Glomerular endothelial cell (primary cell): ENCODE data around the gene PTPRN2. TPM values are rescaled to one million over a fixed set of nuclear protein-coding genes. Genes with fewer than 3 reads are reported as not detected.
"Not testable (repeated sequence)": the region's sequence is repeated elsewhere in the genome, so short reads cannot be mapped to it uniquely, and the experiment has no call there.

ENCODE experiments used
- DNase-seq: peaks from one replicate; pipeline ENCODE4 v3.0.0-alpha.2; 2011; ENCODE audit warnings: low read depth, low spot score; ENCODE audit errors: extremely low read depth
- total RNA-seq: library from RNA; depleted of rRNA; stranded (reverse); fragments of >200 nt; gene quantifications from 2 replicates; pipeline ENCODE4 v1.2.3, GENCODE V29; 2015

The PTPRN2 gene
- total RNA-seq, 1 donor from 2014 or later: 10.0 TPM

DNA sequence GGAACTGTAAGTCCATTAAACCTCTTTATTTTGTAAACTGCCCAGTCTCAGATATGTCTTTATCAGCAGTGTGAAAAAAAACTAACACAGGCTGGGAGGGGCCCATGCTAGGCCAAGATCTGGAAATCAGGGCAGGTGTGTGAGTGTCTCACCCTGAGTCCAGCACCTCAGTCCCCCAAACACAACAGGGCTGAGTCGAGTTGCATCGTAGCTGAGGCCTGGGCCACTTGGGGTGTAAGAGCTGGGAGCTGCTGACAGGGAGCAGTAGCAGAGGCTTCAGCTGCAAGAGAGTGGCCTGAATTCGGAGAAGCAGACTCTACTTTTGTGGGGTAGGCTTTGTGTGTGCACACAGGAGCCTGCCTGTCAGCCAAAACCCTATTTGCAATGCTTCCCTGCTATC is 553.1 kb downstream of the PTPRN2 start:
- DNase-seq: no peak

DNA sequence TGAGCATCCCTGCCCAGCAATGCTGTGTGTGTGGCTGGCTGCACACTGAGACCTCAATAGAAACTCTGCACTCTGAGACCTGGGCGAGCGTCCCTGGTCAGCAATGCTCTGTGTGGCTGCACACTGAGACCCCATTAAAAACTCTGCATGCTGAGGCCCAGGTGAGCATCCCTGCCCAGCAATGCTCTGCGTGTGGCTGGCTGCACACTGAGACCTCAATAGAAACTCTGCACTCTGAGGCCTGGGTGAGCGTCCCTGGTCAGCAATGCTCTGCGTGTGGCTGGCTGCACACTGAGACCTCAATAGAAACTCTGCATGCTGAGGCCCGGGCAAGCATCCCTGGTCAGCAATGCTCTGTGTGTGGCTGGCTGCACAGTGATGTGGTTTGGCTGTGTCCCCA is 553.7 kb downstream of the PTPRN2 start:
- DNase-seq: not testable (repeated sequence)

DNA sequence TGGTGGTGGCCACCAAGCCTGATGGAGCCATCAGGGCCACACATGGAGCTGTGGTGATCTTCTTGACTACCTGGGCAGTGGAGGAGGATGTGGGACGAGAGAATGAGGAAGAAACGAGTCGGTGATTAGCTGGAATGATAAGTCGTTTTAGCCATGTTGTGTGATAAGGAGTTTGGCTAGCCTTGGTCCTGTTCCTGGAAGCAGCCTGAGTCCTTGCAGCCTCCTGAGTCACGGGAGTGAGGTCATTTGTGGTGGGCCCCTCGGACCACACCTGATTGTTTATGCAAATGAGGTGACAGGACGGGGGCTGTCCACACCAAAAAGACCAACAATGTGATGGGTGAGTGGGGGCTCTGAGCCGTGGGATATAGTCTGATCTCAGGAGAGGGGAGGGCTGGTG is 554.4 kb downstream of the PTPRN2 start:
- no peak for DNase-seq

DNA sequence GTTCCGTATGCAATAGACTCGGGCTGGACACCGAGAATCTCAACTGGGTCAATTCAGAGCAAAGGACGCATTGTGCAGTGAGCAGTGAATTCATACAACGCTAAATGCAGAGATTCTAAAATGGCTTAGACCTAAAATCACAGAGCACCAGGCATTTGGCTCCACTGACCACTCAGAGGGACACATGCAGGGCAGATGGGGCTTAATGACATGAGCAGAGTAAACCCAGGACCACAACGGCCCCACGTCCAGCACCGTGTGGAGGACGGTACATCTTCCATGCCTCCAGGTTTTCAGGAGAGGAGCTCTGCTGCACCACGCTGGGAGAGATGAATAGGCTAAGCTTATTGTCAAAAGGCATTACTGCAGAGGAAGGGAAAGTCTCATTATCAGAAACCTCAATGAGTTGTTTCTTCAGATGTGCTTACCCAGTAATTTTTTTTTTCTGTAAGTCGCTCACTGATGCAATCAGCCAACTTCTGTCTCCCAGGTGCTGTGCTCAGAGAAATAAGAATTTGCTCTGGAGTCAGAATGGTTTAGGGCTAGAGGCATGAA is 555.0 kb downstream of the PTPRN2 start:
- no peak for DNase-seq

DNA sequence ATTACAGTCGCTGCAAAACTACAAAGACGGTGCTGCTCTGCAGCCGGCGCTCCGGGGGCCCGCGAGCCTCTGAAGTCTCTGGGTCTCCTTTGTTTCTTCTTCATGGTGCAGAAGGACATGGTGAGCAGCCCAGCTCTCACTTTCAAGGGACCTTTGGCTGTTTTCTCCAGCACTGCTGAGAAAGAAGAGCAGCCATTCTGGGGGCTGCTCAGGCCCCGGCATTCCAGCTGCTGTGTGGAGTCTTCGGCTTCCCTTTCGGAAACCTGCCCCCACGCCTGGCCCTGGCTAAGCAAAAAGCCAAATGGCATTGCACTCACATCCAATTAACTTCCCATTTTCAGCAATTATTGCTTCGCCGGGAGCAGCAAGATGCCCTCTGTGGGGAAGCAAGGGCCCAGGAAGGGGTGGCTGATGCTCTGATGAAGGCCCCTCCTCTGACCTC is 555.7 kb downstream of the PTPRN2 start:
- DNase-seq: no peak

DNA sequence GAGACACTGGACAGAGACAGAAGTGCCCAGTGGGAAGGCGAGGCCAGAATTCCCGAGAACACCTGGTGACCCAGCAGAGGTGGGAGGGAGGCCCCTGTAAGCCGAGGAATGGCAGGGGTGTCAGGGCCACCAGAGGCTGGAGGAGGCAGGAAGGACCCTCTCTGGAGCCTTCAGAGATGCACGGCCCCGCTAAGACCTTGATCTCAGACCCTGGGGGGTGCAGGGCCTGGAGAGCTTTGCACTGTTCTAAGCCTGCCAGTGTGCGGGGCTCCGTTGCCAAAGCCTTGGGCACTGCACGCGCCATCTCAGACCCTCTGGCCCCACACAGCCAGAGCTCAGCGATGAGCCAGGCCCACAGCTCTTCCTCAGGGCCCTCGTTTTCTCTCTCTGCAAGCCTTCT is 557.1 kb downstream of the PTPRN2 start:
- no peak for DNase-seq

DNA sequence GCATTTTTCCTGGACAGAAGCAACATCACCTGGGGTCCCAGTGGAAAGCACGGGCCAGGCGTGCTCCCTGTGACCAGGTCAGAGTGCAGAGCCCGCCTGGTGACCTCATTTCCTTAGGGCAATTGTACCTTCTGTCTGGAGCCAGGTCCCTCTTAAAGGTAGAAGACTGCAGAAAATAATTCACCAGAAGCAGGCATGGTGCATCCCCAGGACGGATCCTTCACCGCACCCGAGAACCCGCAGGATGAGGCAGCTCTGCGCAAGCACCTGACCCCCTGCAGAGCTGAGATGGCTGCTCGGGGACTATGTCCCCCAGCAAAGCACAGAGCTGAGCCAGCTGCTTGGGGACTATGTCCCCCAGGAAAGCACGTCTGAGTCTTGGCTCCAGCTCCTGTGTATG is 557.6 kb downstream of the PTPRN2 start:
- DNase-seq: no peak

DNA sequence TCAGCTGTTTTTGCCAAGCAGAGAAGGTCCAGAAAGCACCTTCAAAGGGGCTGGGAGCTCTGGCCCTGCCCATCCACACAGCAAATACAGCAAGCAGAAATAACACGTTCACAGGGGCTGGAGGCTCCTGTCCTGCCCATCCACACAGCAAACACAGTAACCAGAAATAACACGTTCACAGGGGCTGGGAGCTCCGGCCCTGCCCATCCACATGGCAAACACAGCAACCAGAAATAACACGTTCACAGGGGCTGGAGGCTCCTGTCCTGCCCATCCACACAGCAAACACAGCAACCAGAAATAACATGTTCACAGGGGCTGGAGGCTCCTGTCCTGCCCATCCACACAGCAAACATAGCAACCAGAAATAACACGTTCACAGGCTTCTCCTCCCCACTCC is 558.1 kb downstream of the PTPRN2 start:
- no peak for DNase-seq

DNA sequence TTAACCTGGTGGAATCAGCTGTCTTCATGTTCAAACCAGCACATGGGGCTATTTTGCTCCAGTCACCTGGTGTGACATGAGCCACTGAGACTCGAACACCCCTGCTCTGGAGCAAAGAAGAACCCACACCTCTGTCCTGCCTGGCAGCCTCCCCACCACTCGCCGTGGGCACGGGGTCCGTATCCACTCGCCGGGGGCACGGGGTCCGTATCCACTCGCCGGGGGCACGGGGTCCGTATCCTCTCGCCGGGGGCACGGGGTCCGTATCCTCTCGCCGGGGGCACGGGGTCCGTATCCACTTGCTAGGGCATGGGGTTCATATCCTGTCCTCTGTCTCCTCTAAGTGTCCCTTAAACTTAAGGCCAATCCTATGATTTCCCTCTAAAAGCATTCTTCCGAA is 558.7 kb downstream of the PTPRN2 start:
- no peak for DNase-seq

DNA sequence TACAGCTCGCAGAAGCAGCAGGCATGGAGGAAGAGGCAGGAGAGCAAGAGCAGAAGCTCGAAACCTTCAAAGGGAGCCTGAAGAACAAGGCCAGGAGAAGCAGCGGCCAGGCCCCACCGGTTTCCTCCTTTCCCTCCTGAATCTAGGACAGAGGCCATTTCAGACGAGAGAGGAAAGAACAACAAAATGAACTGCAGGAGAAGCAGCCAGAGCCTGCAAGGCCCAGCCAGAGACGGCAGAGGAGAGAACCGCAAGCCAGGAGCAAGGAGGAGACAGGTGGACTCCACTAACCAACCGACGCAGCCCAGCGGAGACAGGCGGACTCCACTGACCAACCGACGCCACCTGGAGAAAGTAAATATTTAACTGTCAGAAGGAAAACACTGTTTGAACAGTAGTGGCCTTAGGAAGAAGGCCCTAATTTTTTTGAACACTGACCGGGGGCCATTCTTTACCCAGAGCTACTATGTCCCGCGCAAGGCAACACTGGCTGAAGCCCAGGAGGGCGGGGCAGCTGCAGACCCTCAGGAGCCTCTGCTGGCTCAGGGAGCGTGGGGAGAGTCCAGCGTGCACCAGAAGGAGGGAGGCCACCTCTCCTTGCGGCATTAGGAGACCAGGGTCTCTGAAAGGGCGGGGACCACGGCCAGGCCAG is 559.2 kb downstream of the PTPRN2 start:
- no peak for DNase-seq

DNA sequence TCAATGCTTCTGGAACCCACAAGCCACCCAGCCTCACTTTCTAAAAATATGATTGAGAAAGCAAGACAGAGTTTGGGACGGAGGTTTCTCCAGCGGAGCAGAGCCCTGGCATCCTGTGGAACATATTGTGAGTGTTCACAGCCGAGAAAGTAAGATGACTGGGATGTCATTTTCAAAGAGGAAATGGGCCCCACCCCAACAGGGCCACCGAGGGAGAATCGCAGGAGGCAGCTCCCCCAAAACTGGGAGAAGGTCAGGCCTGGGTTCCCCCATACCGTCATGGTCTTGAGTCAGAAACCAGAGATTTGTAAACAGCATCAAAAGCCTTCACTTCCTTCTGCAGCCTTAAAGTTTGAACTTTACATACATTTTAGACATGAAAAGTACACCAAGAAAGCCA is 560.0 kb downstream of the PTPRN2 start:
- DNase-seq: no peak

DNA sequence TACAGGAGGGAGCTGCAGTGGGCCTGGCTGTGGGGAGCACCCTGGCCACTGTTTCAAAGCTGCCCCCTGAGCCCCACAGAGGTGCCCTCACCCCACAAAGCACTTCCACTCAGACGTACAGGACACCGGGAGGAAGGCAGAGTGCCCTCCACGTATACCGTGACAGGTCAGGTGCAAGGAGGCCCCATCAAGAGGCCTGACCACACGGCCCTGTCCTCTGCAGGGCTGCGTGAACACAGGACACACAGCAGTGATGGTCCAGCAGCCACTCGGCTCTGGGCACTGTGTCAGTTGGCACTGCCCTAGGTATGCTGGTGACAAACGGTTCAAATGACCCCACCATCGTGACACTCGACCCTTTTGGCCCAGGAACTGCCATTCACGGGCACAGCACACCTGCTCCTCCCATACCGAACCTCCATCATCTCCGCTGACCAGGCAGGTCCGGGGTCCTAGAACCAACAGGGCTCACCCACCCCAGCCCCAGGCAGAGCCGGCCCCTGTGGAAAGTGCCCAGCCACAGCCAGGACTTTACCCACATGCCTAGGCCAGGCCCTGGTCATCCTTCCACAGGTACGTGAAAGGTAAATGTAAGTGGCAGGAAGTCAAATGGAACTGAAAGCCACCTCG is 560.9 kb downstream of the PTPRN2 start:
- DNase-seq: no peak

DNA sequence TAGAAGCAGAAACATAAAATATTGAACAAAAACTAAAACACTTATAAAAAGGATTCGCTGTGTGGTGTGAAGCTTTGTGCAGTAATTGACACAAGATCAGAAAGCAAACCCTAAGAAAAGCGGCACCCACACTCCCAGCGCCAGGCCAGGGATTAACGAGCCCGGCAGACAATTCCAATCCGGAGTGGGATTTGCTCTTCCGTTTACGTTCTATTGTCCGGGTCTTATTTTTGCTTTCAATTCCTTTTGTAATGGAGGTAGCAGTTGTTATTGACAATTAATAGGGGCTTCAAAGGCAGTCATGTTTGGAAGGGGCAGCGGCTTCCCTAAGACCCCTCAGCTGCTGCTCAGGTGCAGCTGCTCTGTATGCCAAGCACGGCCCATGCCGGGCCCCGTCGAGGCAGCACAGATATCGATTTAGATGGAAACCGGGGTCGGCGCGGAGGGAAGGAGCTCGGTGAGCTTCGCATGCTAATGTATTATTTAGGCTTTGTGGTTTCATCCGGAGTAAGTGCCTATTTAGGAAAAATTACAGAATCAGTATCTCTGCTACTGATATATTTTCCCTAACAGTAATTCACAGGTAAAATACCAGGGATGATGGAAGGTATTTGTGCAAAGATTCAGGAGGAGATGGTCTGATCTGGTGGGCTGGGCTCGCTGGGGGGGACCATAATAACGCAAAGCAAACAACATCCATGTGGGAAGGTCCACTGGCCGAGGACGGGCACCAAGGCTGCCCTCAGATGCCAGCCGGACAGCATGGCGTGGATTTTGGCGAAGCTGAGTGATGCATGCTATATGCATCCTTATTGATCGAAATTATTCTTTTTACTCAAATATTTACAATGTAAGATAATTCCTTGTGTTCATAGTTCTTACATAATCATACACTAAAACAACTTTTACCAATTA is 561.7 kb downstream of the PTPRN2 start:
- no peak for DNase-seq

DNA sequence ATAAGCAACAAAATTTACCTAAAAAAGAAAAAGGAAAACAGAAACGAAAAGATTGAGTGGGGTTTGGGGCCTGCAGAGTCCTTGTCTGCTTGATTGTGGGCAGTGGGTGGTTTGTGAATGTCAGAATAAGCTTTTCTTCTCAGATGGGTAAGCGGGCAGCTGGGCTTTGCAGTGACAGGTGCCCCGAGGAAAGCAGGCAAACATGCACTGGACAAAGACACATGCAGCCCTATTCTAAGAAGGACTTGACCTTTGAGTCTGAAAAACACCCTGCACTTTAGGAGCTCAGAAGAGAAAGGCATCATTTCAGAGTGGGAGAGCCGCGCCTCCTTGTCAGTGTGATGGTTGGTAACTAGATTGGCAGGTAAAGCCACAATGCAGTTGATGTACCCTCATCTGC is 562.7 kb downstream of the PTPRN2 start:
- DNase-seq: no peak

DNA sequence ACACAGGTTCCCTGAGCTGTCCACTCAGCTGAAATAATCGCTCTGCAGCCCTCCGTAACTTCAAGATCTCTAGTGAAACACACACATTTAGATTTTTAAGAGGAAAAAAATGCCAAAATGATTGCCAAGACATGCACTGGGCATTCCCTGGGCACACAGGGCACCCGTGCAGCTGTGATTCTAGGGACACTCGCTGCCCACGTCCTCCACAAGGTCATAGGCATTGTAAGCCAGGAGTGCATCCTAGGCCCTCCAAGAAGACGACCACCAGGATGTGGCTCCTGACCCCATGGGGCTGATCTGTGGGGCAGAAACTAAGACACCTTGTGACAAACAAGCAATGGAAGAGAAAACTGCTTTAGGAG is 563.3 kb downstream of the PTPRN2 start:
- no peak for DNase-seq

DNA sequence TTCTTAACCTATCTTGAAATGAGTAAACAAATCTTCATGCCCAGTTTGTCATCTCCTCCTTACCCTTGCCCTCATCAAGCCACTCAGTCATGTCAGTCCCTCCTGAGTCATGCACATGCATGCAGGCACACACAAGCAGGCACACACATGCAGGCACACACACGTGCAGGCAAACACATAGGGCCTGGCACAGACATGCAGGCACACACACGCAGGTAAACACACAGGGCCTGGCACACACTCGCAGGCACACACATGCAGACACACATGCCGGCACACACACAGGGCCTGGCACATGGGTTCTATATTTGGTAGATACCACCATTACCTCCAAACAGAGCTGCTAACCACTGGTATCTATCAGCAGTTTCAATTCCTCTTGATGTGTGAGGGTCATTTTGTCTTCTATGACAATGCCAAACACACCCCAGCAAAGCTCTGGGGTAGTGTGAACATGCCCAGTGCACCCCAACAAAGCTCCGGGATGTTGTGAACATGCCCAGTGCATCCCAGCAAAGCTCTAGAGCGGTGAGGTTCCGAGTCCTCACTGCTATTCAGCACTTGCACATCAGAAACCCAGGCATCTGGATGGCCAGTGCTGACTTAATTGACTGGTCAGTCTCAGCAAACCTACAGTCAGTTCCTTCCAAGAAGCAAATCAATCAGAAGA is 563.8 kb downstream of the PTPRN2 start:
- DNase-seq: no peak

DNA sequence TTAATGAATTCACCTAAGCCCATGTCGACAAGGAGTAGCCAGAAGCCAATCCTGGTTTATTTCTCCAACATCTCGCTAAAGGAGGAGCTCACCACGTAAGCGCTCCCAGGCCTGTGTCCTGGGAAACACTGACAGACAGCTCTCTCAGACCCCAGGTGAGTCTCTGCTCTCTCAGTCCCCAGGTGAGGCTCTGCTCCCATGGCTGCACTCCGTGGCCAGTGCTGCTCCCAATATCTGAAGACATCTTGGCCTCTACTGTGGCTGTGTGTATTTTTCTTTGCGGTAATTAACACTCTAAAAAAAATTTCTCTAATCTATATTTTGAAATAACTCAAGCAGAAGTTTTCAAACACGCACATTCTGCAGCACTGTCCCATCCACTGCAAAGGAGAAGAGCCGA is 564.5 kb downstream of the PTPRN2 start:
- DNase-seq: no peak

DNA sequence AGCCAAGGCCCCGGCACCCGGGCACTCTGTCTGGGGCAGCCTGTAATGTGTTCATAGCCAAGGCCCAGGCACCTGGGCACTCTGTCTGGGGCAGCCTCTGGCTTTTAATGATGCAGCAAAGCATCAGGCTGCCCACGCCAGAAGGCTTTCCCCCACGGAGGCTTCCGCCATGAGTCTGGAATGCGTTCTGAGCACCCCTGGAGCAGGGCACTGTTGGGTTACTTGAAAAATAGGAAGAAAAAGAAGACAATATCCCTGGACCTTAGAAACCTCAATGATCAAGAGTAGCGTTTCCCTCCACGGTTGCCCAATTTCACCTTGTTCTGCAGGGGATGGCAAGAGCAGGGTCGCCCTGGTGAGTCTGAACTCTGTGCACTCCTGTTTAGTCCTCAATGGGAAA is 565.0 kb downstream of the PTPRN2 start:
- no peak for DNase-seq

DNA sequence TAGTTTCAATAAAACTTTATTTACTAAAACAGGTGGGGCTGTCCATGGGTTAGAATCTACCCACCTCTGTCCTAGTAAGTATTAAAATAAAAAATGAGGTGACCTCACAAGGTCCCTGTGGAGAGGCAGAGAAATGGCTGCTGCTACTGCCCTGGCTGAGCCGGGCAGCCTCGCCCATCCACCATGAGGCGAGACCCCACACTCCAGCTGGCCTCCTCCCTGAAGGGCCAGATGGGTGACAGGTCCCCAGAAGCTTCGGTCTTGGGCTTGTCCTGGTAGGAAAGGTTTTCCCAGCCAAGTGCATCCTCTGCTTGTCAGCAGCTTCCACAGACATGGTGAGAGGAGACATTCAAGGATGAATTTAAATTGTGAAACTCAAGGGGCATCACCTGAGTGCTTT is 565.8 kb downstream of the PTPRN2 start:
- no peak for DNase-seq

DNA sequence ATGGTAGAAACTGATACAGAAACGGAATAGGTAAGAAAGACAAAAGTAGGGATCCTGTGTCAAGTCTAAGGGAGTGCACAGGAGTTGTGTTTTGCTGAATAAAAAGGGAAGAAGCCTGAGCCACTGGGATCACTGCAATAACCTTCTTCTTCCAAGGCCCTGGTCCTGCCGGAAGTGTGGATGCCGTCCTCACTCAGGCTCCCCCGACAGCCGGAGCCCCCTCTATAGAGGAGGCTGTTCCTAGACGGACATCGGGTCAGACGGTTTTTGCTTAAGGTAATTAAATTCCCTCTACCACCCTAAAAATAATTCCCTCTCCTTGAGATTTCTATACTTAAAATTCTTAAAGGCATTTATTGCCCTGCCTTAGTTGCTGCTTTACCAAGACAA is 566.9 kb downstream of the PTPRN2 start:
- DNase-seq: no peak
